Left renal cortex interstitium (tissue), 4 donors: ENCODE measurements around the gene SLC9A3. TPM values are rescaled to one million over a fixed set of nuclear protein-coding genes. Genes with fewer than 3 reads are reported as not detected.
"Not testable (repeated sequence)": the region's sequence is repeated elsewhere in the genome, so short reads cannot be mapped to it uniquely, and the experiment has no call there.

ENCODE experiments used
- DNase-seq, 4 donors: peaks; one replicate each; pipeline ENCODE4 v3.0.0-alpha.2; 2013; ENCODE audit warnings: low read depth in 4 of 4, low spot score in 2 of 4, missing footprints in 1 of 4
- polyA plus RNA-seq, 4 donors: library from polyadenylated mRNA; unstranded; fragments of 120-200 nt; gene quantifications; one replicate each; pipeline ENCODE4 v1.2.1, GENCODE V29; 2013; ENCODE audit not compliant: insufficient read length in 4 of 4

The SLC9A3 gene
- polyA plus RNA-seq, 4 donors, result 39.7 to 60.5 (median 52.2) TPM

DNA sequence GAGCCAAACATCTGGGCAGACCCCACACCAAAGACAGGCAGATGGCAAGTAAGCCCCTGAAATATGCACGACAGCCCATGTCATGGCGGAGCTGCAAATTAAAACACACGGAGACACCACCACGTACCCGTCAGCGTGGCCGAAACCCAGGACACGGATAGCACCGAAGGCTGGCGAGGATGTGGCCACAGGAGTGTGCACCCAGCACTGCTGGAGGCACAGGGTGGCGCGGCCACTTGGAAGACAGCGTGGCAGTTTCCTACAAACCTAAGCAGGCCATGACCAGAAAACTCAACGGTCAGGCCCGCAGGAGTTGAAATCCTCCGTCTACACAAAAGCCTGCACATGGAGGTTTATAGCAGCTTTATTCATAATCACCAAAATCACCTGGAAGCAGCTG, 12.8 kb downstream of the SLC9A3 start:
- DNase-seq, result no peak

DNA sequence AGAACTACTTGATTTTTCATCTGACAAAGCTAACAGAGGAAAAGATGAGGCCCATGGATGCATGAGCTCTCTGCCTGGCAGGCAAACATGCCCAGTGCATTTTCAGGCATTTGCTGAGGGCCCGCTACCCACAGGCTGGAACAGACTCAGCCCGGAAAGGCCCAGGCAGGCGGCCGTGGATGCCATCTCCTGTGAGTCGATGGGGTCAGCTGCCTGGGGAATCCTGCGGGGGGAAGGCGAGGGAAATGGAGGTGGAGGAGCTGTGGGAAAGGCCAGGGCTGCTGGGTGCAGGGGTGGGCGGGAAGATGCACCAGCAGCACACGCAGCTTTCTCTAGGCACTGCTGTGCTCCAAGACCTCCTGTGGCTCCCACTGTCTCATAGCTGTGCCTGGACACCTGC, 13.7 kb downstream of the SLC9A3 start:
- no peak for DNase-seq

GRCh38 chr5:509611-510185, 14.6 kb downstream of the SLC9A3 start:
- no peak for DNase-seq

- not testable (repeated sequence) for DNase-seq
These were observed 16.2 kb downstream of the SLC9A3 start for GRCh38 chr5:507986-508575.

DNA sequence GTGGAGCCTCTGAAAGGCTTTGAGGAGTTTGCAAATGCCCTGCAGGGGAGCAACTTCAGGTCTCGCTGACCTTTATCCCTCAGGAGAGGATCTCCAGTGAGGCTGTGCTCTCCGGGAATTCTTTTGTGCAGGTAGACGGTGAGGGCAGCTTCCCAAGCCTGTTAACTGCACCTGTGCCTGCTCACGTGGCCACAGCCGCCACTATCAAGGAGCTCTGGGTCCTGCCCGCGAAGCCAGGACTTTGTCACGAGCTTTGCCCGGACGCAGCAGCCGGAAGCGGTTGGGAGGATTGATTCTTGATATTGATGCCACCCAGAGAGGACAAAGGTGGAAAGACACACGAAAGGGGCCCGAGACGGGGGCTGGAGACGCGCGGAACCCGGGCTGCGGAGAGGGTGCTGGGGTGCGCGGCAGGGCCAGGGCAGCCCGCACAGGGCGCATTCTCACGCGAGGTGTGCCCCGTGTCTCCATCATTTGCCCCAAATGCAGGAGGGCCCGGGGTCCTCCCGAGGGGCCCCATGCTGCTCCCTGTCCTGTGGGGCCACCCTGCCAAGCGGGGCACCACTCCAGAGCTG, 18.2 kb downstream of the SLC9A3 start:
- DNase-seq, result no peak

GRCh38 chr5:504326-505154, 19.7 kb downstream of the SLC9A3 start:
- DNase-seq, result no peak

GRCh38 chr5:502325-503079, 21.7 kb downstream of the SLC9A3 start:
- DNase-seq, result no peak

GRCh38 chr5:501831-502184, 22.4 kb downstream of the SLC9A3 start:
- DNase-seq, result no peak

DNA sequence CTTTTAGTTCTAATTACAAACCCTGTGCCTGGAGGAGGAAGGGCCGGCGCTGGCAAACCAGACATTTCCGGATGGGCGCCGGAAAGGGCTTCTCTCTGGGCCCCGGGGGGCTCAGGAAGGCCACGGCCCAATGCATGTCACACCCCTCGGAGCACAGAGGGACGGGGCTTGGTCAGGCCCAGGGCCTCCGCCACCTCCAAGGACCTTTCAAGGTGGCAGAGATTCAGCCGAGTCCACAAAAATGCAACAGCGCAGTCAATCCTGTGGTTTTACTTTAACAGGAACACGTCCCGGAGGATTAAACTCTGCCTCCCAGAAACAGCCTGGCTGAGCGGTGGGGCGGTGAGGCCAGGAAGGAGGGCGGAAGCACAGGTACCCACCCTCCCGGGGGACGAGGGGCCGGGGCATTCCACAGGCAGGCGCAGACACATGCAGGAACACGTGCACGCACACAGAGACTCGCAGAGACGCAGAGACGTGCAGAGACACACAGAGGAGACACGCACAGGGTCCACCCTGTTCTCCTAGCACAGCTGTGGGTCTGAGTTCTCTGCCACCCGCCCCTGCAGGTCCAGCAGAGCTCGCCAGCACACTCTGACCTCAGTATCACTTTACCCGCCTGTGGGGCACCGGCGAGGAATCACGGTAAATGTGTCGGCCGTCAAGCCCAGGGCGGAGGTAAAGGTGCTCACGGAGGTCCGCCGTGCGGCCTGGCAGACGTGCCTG, 23.0 kb downstream of the SLC9A3 start:
- DNase-seq, result no peak

GRCh38 chr5:500491-500890, 23.8 kb downstream of the SLC9A3 start:
- no peak for DNase-seq

DNA sequence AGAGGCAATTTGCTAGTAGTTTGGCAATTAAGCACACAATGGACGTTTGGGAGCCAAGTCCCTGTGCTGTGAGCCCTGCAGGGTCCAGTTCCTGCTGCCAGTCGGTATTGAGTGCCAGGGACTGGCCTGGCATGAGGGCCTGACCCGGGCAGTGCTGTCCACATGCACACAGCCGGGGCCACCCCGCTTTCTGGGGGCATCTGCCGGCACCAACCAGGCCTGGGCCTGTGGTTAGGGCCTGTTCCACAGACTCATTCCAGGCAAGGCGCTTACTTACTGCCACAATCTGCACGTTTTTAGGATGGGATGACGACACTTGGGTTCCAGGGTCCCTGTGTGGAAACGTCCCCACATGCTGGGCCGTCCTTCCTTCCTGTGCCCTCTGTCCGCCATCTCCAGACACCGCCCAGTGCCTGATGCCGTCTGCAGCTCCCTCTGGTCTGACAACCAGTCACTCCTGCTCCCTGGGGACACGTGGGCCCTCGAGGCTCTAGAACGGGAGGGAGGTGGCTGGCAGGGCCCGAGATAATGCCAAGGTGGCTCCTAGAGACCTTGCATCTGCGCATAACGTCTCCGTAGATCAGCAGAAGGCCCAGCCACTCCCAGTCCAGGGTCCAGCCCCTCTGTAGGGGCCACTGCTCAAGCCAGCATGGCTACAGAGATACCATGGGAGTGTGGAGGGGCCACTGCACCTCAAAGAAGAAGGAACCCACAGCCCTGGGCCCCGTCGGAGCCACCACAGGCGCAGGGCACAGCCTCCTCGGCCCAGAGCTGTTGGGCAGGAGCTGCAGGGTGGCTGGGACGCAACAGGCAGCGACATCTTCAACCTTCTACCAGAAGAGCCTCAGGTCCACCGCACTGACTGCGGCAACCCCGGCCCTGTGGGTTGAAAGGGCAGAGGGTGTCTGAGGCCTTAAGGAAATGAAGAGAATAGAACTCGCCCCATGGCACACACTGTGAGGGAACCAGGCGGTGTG, 24.7 kb downstream of the SLC9A3 start:
- no peak for DNase-seq

DNA sequence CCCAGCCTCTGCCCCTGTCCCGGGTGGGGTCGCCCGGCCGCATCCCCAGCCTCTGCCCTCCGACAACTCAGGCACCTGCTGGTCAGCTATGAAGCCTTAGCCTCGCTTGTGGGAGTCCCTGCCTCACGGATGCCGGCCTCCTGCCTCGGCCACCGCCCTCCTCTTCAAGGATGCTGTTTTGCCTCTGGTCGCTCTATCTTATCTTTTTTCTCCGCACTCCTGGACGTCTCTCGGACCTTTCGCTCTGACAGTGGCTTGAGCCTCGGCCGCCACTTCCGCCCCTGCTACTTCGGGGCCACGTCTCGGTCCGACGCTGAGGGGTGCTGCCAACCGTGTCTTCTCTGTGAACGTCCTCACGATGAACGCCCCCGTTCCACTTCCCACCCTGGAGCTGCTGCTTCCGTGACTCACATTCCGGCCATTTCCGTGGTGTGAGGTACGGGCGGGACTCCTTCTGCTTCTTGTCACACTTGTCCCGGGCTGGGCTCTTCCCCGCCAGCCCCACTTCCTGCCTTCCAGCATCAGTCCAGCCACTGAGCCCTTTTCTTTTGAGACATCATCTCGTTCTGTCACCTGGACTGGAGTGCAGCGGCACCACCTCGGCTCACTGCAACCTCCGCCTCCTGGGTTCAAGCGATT, 26.3 kb downstream of the SLC9A3 start:
- DNase-seq, result no peak

DNA sequence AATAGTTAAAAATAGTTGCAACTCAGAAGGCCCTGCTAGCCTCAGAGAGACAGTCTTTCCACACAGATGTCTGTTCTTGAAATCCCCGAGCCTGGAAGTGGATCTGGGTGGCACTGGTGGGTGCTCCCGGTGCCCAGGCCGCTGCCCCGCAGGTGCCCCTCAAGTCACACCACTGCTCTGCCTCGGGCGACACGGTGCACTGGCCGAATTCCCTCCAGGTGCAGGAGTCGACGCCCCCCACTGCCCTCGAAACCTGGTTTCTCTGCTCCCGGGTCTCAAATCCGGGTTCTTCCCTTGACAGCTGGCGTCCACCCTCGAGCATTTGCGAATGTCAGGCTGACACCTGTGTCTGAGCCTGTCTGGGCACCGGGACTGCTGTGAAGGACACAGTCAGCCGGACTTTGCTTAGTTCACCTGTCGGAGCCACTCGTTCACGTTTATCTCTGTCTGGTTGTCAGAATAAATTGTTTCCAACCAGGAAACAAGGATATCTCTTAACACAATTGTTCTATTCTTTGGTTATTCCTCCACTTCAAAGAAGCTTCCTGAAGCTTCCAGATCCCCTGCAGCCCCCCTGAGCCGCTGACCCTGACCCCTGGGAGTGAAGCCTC, 27.1 kb downstream of the SLC9A3 start:
- DNase-seq, result no peak

DNA sequence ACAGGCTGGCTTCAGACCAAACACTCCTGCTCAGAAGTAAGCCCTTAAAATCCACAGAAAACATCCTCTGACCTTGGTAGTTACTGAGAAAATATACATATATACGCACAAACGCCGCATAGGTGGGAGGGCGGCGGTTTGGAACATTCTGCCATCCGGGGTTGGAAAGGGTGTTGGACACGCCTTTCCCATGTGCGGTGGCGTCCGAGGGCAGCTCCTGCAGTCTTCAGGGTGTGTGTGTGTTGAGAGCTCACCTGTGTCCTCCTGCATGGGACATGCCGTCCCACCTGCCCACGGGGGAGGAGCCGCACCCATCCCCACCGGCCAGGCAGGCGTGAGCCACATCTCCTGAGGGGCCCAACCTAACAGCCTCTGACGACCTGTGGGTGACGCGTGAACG, 28.2 kb downstream of the SLC9A3 start:
- no peak for DNase-seq

GRCh38 chr5:494667-495255, 29.5 kb downstream of the SLC9A3 start:
- DNase-seq, result no peak

GRCh38 chr5:493758-494157, 30.5 kb downstream of the SLC9A3 start:
- DNase-seq, result no peak

DNA sequence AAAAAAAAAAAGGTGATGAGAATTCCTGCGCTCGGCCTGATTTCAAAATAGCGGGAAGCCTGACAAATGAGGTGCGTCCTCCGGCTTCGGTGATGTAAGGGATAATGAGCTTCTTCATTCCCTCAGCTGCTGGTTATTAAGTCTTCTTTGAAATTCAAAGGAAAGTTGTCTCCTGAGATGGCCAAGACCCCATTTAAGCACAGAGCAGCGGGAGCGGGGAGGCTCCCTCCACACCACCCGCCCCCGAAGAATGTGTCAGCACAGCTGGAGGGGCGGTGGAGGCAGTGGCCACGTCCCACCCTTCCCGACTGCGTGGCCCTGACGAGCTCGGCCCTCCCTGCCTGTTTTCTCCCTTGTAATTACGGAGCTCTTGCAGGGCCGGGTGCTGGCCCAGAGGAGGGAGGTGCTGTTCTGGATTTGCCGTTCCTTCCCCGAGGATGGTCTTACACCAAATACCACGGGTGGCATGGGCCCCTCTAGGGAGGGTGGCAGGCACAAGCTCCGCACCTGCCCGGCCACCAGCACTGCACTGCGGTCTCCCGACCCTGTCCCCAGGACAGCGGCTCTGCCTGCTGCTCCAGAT, 31.0 kb downstream of the SLC9A3 start:
- no peak for DNase-seq
